Glomerular visceral epithelial cell (primary cell): Measurements from ENCODE around the gene ARL10.
"Not testable (repeated sequence)": the region's sequence is repeated elsewhere in the genome, so short reads cannot be mapped to it uniquely, and the experiment has no call there.

ENCODE experiments used
- DNase-seq: peaks from one replicate; pipeline ENCODE4 v3.0.0-alpha.2; 2016; ENCODE audit errors: extremely low spot score

ARL10 gene

DNA sequence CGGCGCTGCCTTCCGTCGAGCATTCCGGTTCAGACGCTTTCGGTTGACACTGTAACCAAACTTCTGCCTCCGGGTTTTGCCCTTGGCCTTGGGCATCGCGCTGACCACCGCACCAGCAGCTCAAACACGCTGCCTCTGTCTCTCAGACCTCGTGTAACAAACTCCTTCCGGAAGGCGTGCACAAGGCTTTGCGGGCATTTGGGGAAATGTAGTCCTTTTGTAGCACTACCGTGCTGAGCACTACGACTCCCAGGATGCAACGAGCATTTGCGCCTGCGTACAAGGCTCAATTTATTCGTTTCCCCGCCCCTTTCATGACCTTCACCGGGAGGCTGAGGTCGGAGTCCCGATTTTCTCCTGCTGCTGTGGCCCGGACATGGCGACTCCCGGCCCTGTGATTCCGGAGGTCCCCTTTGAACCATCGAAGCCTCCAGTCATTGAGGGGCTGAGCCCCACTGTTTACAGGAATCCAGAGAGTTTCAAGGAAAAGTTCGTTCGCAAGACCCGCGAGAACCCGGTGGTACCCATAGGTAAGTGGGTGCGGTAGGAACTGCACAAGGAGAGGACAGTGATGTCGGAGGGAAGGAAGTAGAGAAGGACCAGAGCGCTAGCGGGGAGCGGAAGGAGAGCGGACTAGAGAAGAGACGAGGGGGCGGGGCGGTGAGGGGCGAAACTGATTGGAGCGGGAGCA, 23.3 kb downstream of the ARL10 start, which contains the start of the genes HIGD2A and NOP16:
Gene HIGD2A, plus strand, starts transcription at position 308 of the 691 bp plus-strand sequence. Its CDS starts 69 bp downstream, at position 377.
Gene NOP16, minus strand, starts transcription at position 155 of the 691 bp plus-strand sequence. Its CDS starts 59 bp downstream, at position 96.
- peak; percentile 99 for DNase-seq

DNA sequence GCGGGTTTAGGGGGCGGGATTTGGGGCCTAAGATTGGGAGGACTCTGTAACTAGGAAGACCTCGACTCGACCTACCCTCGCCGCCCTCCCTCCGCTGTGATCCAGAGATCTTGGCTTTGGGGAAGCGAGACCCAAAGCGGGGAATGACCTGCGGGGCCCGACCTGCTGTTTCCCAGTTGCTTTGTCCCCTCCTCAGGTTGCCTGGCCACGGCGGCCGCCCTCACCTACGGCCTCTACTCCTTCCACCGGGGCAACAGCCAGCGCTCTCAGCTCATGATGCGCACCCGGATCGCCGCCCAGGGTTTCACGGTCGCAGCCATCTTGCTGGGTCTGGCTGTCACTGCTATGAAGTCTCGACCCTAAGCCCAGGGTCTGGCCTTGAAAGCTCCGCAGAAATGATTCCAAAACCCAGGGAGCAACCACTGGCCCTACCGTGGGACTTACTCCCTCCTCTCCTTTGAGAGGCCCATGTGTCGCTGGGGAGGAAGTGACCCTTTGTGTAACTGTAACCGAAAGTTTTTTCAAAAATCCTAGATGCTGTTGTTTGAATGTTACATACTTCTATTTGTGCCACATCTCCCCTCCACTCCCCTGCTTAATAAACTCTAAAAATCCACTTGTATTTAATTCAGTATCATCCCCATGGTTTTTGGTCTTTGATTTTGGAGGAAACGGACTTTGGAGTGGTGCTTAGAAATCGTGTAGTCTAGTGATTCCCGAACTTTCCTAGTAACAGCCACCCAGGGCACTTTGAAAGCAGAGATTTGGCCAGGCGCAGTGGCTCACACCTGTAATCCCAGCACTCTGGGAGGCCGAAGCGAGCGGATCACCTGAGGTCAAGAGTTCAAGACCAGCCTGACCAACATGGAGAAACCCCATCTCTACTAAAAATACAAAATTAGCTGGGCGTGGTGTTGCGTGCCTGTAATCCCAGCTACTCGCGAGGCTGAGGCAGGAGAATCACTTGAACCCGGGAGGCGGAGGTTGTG, 24.1 kb downstream of the ARL10 start:
- DNase-seq = no peak

DNA sequence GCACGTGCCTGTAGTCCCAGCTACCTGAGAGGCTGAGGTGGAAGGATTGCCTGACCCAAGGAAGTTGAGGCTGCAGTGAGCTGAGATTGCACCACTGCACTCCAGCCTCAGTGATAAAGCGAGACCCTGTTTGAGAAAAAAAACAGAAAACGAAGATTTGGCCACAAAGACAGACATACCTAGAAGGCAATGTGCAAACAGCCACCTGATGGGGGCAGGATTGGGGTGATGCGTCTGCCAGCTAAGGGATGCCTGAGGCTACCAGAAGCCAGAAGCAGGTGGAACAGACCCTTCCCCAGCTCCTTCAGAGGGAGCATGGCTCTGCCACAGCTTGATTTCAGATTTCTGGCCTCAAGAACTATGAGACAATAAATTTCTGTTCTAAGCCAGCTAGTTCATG, 26.2 kb downstream of the ARL10 start:
- no peak for DNase-seq

DNA sequence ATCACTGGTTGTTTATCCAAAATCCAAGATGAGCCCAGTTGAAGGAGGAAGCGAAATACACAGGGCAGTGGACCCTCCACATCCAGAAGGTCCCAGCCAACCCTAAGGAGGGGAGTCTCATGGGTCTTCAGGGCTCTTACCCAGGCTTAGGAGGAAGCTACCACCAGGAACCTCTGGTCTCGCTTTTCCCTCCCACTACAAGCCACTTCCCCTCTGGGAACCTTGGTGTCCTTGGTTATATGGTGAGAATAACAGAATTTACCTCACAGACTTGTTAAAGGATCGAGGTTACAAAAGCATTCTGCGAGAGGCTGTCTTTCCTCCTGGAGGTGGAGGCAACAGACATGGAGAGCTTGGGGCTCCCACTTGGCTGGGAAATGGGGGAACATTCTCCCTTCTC, 26.7 kb downstream of the ARL10 start:
- no peak for DNase-seq

DNA sequence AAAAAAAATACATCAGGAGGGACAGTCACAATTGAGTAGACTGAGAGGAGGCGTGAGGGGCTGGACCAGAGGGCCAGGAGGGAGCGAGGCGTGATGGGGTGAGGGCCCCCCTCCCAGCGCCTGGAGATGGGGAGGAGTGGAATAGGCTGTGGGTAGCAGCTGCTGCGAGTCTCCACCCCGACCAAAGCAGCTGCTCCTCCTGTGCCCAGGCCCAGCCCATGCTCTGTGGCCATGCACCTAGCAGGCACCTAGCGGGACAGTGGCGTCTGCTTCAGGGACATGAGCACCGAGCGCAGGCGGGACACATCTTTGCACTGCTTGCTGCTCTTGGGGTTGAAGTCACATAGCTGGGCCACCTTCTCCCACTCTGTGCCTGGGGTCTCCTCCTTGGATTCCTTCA, 27.2 kb downstream of the ARL10 start:
- no peak for DNase-seq

DNA sequence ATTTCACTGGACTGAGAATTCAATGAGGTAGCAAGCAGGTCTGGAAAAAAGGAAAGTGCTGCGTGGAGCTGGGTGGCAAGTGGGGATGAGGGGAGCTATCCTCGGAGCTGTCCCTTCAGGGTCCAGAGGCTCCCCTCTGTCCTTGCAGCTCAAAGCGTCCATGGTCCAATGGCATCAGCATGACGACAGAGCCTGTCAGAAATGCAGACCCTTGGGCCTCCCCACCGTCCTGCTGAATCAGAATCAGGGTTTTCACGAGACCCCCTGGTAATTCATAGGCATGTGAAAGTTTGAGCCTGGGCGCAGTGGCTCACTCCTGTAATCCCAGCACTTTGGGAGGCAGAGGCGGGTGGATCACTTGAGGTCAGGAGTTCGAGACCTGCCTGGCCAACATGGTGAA, 28.8 kb downstream of the ARL10 start:
- DNase-seq = no peak

DNA sequence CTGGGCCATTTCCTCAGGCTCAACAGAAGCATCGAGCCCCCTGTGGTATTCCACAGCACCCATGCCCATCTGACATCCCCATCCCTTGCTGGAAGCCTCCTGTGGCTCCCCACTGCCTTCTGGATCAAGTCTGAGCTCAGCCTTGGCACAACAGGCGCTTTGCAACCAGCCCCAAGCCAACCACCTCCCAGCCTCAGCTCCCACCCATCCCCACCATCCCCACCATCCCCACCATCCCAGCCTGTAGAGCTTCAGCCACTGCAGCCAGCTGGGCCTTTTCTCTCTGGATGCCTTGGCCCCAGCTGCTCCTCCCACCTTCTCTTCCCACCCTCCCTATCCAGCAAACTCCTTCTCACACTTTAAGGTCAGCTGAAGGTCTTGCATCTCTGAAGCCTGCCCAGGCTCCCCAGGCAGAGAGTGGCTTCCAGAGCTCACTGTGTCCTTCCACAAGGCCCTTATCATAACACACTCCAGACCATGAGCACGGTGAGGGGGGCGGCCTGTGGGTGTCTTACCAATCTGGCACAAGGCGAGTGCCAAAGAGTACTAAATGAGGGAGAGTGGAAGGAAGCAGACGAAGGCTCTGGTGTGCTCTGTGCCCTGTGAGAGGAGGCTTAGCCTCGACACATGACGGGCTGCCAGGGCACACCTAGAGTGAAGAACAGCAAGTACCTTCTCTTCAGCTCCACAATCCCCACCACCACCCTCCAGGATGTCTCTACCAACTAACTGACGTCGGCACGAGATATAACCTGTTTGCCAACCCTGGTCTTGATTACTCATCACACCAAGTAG, 29.8 kb downstream of the ARL10 start:
- no peak for DNase-seq

DNA sequence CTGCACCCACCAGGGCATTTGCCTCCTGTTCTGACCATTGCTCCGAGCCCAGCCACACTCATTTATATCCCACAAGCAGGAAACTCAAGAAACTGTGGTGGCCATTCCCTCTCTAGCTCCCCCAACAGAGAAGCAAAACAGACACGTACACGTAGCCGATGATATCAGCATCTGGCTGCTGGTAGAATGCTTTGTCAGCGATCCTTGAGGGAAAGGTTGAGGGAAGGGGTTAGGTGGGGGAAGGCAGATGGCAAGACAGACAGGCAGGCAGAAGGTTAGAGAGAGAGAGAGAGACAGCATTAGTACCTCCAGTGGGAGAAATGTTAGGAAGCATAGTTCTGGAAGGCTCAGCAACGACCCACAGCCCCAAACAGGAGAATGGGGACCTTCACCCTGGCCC, 31.0 kb downstream of the ARL10 start:
- DNase-seq = no peak

DNA sequence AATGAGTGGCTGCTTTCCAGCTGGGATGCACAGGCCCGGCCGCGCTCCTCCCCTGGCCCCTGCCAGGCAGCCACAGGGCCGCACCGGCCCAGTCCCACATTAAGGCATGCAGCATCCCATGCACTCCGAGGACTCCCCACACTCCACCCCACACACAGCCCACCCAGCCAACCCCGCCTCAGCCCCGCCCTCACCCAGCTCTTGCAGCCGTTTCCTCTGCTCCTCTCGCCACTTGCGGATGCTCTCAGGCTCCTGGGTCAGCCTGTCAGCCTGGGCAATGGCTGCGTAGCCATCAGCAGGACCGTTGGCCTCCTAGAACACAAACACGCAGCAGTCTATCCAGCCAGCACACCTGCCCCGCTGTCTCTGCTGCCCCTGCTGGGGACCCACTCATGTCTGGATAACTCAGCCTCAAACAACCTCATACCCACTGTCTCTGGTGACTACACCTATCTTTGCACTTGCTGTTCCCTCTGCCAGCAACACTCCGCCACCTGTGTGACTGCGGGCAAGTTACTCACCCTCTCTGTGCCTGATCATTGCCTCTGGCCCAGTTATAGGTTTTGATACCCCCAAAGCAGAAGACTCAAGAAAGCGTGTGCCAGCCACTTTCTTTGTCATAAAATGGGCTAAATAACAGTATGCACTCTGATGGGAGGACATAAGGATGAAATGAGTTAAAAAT, 32.6 kb downstream of the ARL10 start:
- DNase-seq = no peak

DNA sequence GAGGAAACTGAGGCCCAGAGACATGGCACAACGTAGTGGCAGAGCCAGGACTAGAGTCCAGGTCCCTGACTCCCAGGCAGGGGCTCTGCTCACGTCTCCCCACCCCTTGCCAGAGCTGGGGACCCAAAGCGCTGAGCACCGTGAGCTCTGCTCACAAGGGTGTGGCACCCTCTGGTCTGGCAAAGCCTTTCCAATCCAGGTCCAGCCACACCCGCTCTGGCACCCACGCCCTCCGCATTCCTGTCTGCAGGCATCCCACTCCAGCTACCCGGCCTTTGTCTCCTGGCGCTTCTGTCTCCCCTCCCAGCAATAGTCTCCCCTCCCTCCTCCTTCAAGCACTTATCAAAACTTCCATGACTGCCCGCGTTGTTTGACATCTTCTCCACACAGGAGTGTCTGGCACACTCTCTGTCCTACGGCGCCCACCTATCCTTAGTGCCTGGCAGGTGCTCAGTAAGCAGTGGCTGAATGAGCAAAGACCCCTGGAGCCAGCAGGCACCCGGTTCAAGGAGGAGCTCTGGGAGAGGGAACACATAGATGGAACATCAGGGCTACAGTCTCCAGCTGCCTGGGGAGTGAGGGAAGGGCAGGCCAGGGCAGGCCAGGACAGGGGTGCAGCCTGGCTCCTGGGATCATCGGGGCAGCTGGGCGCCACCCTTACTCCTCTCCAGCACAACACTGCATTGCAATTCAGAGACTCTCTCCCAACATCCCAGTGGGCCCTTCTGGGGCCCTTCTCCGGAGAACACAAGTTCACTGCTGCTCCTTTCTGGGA, 35.3 kb downstream of the ARL10 start:
- no peak for DNase-seq

DNA sequence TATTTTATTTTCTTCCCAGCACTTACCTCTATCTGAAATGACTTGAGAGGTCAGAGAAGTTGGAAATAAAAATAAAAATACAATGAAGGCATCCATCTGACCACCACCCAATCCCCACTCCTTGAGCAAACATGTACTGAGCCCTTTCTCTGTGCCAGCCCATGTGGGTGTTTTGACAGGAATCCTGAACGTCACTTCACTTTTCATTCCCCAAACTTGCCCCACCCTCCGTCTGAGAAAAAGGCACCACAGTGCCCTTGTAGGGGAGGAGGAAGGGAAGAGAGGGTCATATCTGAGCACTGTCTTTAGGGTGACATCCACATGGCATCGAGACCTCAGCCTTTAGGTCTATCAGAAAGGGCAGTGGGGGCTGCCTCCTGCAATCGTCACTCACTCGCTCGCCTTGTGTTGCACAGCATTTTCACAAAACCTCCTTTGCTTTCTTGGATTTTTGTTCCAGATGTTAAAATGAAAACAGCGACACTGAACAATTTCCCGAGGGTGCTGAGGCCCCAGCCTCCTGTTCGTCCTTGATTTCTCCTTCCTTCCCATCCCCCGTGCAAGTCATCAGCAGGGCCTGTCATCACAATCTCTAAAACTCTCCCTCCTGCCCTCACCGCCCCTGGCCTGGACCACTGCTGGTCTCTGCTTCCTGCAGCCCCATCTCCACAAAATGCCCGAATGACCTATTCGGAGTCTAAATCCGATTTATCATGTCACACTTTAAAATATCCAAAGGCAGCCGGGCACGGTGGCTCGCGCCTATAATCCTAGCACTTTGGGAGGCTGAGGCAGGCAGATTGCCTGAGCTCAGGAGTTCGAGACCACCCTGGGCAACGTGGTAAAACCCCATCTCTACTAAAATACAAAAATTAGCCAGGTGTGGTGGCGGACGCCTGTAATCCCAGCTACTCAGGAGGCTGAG, 36.3 kb downstream of the ARL10 start:
- no peak for DNase-seq

DNA sequence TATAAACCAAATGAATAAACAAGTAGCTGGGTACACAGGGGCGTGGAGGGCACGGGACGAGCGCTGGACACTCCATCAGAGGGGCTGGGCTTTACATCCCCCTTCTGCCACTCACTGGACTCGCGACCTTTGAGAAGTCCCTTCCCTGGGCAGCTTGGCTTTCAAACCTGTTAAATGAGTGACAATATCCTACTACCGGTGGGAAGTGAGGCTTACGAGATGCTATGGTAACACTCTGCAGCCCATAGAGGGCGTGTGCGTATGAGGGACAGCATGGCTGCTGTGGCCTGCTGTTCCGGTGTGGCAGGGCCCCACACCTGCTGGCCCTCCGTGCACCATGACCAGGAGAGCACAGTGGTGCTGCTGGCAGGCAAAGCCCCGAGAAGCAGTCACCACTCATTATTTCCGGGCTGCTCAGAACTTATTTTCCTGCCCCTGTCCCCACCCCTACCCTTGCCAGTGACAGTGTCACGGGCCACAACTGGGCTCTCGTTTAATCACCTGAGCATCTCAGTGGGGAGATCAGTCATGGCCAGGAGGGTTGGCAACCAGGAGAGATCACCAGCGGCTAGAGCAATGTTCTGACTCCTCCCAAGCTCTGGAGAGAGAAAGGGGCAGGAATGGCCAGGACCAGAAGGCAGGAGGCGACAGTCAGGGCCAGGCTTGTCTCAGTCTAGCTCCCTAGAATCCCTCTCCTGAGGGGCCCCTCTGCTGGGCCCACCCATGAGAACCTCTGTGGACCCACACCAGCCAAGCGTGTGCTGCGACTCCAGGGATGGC, 40.6 kb downstream of the ARL10 start:
- no peak for DNase-seq

DNA sequence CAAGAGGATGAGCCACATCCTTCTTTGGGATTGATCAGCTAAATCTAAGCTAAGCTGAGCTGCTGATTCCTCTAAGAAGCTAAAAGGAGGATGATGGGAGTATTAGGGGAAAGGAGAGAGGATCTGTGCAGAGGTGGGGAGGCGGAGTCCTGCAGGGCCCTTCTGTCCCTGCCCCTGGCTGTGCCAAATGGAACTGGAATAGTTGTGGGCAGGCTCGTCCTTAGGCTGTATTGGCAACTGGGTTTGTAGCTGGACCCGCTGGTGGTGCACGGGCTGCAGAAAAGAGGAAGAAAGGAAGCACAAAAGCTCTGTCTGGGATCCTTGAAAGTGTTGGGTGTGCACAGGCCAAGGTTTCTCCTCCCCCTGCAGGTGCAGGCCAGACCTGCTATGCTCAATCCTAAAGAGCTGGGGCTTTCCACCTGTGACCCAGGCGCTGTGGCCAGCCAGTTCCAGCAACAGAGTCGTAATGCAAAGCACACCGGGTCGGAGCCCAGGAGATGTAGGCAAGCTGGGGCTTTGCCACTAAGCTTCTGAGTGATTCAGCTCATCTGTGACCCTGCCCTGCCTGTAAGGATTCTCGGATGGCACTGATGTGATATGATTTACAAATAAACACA, 41.3 kb downstream of the ARL10 start:
- no peak for DNase-seq

DNA sequence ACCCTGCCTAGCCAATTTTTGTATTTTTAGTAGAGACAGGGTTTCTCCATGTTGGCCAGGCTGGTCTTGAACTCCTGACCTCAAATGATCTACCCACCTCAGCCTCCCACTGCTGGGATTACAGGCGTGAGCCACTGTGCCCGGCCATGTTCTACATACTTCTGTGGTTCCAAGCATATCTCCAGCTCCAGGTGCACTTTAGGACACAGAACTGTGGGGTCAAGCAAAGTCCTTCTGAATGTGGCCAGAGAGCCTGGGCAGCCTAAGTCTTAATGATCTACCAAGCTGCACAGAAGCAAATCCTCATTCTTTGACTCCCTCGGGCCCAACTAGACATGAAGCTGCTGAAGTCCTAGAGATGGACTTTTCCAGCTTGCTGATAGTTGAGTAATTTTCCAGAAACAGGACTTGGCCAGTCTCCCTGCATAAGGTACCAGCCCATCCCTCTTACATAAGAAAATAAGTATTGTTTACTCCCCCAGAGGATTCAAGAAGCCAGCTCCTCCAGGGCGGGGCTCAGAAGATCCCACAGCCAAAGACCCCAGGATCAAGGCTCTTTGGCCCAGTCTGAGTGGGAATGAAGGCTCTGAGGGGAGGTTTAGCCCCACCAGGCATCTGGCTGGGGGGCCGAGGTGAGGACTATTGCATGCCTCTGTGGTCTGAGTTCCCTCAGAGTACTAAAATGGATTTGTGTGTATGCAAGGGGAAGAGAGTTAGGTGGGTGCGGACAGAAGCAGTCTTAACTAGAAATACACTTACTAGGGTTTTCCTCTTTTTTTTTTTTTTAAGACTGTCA, 42.4 kb downstream of the ARL10 start:
- no peak for DNase-seq

DNA sequence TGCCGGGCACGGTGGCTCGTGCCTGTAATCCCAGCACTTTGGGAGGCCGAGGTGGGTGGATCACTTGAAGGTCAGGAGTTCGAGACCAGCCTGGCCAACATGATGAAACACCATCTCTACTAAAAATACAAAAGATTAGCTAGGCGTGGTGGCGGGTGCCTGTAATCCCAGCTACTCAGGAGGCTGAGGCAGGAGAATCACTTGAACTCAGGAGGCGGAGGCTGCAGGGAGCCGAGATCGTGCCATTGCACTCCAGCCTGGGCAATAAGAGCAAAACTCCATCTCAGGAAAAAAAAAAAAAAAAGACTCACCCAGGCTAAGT, 42.9 kb downstream of the ARL10 start:
- not testable (repeated sequence) for DNase-seq

DNA sequence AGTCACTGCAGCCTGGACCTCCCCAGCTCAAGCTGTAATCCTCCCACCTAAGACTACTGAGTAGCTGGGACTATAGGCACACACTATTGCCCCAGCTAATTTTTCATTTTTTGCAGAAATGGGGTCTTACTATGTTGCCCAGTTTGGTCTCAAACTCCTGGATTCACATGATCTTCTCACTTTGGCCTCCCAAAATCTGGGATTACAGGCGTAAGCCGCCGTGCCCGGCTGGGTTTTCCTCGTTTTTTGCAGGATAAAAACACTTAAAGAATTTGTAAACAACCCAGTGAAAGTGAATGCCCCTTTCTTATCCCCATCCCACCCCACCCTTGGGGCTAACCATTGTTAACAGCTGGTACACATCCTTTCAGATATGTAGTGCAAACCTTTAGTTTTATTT, 43.3 kb downstream of the ARL10 start:
- DNase-seq = no peak

DNA sequence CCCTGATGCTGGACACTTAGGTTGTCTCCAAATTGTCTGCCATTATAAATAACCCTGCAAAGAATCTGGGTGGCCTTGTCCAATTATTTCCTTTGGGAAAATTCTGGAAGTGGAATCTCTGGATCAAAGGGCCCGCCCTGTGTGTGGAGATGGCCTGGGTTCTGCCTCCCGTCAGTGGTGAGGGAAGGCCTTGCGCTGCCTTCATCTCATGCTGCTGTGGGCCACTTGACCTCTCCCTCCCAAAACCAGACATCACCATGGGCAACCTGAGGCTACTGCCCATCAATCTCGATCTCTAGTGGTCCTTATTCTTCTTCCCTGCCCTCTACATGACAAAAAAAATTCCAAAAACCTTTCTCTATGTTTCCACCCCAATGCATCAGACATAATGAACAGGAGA, 44.5 kb downstream of the ARL10 start:
- no peak for DNase-seq
